Mucosa of gallbladder (tissue), 1 donor: Measurements from ENCODE around the gene CEP350. TPM values are rescaled to one million over a fixed set of nuclear protein-coding genes. Genes with fewer than 3 reads are reported as not detected.

Experiments
- DNase-seq: peaks from one replicate; pipeline ENCODE4 v3.0.0-alpha.2; 2020; ENCODE audit warnings: low spot score
- total RNA-seq: library from RNA; stranded (reverse); gene quantifications from one replicate; pipeline ENCODE4 v1.2.1, GENCODE V29; 2021
- donor health status: DM: no; HTN: no; CAD: no.

Gene CEP350
- total RNA-seq, 1 donor from 2014 or later, result 48.4 TPM

- DNase-seq, result no peak
Measured at GRCh38 chr1:180057883-180058396, 103.3 kb downstream of the CEP350 start.

GRCh38 chr1:180061019-180061418 is 106.4 kb downstream of the CEP350 start:
- no peak for DNase-seq

- DNase-seq, result no peak
Measured at GRCh38 chr1:180062452-180062971, 107.9 kb downstream of the CEP350 start.

- DNase-seq, result no peak
Measured at GRCh38 chr1:180065408-180065807, 110.8 kb downstream of the CEP350 start.

GRCh38 chr1:180066150-180066549 is 111.5 kb downstream of the CEP350 start:
- no peak for DNase-seq

GRCh38 chr1:180070286-180070685 is 115.7 kb downstream of the CEP350 start:
- DNase-seq, result no peak

- no peak for DNase-seq
Measured at GRCh38 chr1:180071759-180072158, 117.1 kb downstream of the CEP350 start.

- DNase-seq, result no peak
Measured at GRCh38 chr1:180080439-180080838, 125.8 kb downstream of the CEP350 start.

GRCh38 chr1:180081474-180081873 is 126.9 kb downstream of the CEP350 start:
- no peak for DNase-seq

- DNase-seq, result no peak
Measured at GRCh38 chr1:180083164-180083563, 128.6 kb downstream of the CEP350 start.

GRCh38 chr1:180084867-180085266 is 130.3 kb downstream of the CEP350 start:
- DNase-seq, result no peak

- DNase-seq, result no peak
Measured at GRCh38 chr1:180085331-180085730, 130.7 kb downstream of the CEP350 start.

- no peak for DNase-seq
Measured at GRCh38 chr1:180092931-180093650, 138.5 kb downstream of the CEP350 start.

- DNase-seq, result no peak
Measured at GRCh38 chr1:180094705-180095295, 140.2 kb downstream of the CEP350 start.

GRCh38 chr1:180096584-180097325 is 142.1 kb downstream of the CEP350 start:
- peak; percentile 33 for DNase-seq

- no peak for DNase-seq
Measured at GRCh38 chr1:180097326-180097605, 142.7 kb downstream of the CEP350 start.

GRCh38 chr1:180101411-180101810 is 146.8 kb downstream of the CEP350 start:
- DNase-seq, result no peak

- no peak for DNase-seq
Measured at GRCh38 chr1:180103819-180104218, 149.2 kb downstream of the CEP350 start.

GRCh38 chr1:180112091-180112490 is 157.5 kb downstream of the CEP350 start:
- DNase-seq, result no peak

GRCh38 chr1:180112984-180113647 is 158.5 kb downstream of the CEP350 start:
- DNase-seq, result peak; percentile 22

GRCh38 chr1:180114396-180114945 is 159.9 kb downstream of the CEP350 start:
- DNase-seq, result no peak
